Ascending aorta (tissue), 2 donors: ENCODE measurements around the gene SEL1L2. TPM values are rescaled to one million over a fixed set of nuclear protein-coding genes. Genes with fewer than 3 reads are reported as not detected.

Source experiments
- DNase-seq, 2 donors: peaks; one replicate each; pipeline ENCODE4 v3.0.0-alpha.2; 2019; ENCODE audit warnings: low spot score in 2 of 2
- H3K27ac ChIP-seq, 2 donors: fragments of 200-600 bp; sonication (generic); one replicate each; pipeline ENCODE4 v1.5.1; 2016 to 2017; ENCODE audit warnings: mild to moderate bottlenecking in 1 of 2
- H3K27me3 ChIP-seq: fragments of 200-600 bp; sonication (generic); one replicate; pipeline ENCODE4 v1.5.1; 2017
- H3K36me3 ChIP-seq, 2 donors: fragments of 200-600 bp; sonication (generic); one replicate each; pipeline ENCODE4 v1.5.1; 2016
- H3K4me1 ChIP-seq, 2 donors: fragments of 200-600 bp; sonication (generic); one replicate each; pipeline ENCODE4 v1.5.1; 2016 to 2017; ENCODE audit warnings: mild to moderate bottlenecking in 1 of 2
- H3K4me3 ChIP-seq, 2 donors: fragments of 200-600 bp; sonication (generic); one replicate each; pipeline ENCODE4 v1.5.1; 2016 to 2017; ENCODE audit warnings: mild to moderate bottlenecking in 1 of 2
- H3K9me3 ChIP-seq, 2 donors: fragments of 200-600 bp; sonication (generic); one replicate each; pipeline ENCODE4 v1.5.1; 2016
- CTCF ChIP-seq, 3 experiments: fragments of 200-600 bp in 2 of 3; fragments of 450-650 bp in 1 of 3; sonication (generic) in 2 of 3; IDR thresholded peaks; one replicate each; pipeline ENCODE4 v1.5.1; 2016 to 2019; ENCODE audit warnings: antibody characterized with exemption in 3 of 3, mild to moderate bottlenecking in 1 of 3, moderate library complexity in 1 of 3
- intact Hi-C: fragments of 100-400 bp; cut with DNase I; formaldehyde crosslinking; loops from one replicate; pipeline ENCODE4 v1.15.1; 2023
- total RNA-seq: library from RNA; depleted of rRNA; stranded (reverse); fragments of >200 nt; gene quantifications from one replicate; pipeline ENCODE4 v1.1.0, GENCODE V29; 2016

SEL1L2 gene
- total RNA-seq: not detected

GRCh38 chr20:13990465-13990864 is at the start of gene SEL1L2:
Gene SEL1L2 (minus strand): TSS chr20:13990614. CDS start chr20:13990534, 80 bp downstream.
- intact Hi-C loops: no loop called here
- Histone ChIP-seq H3K27ac (no peak within 1 kb of the TSS), H3K27me3 (no peaks in the 10 kb centered on the region), H3K4me1 (no peaks in the 10 kb centered on the region), H3K4me3 (no peak within 1 kb of the TSS), H3K36me3 (no peaks in the 10 kb centered on the region), H3K9me3 (peaks cover 4 to 21% of the 10 kb centered on the region in 2 donors)
- DNase-seq: no peak
- TF ChIP-seq CTCF (IDR thresholded peaks at IDR 0.05): no peak

- H3K4me3 ChIP-seq: no peak overlapping the region
- no peak overlapping the region for H3K27ac ChIP-seq
- DNase-seq: no peak
- H3K9me3 ChIP-seq: no peaks in the 10 kb centered on the region
- intact Hi-C loops: no loop called here
- no peak for TF ChIP-seq CTCF (IDR thresholded peaks at IDR 0.05)
- no peaks in the 10 kb centered on the region for H3K36me3 ChIP-seq
- no peaks in the 10 kb centered on the region for H3K4me1 ChIP-seq
- no peaks in the 10 kb centered on the region for H3K27me3 ChIP-seq
Observed at GRCh38 chr20:14036567-14036966, 46.2 kb upstream of the SEL1L2 start.

- intact Hi-C loops: no loop called here
- no peaks in the 10 kb centered on the region for H3K4me1 ChIP-seq
- no peaks in the 10 kb centered on the region for H3K36me3 ChIP-seq
- no peaks in the 10 kb centered on the region for H3K9me3 ChIP-seq
- TF ChIP-seq CTCF (IDR thresholded peaks at IDR 0.05): no peak
- no peaks in the 10 kb centered on the region for H3K27me3 ChIP-seq
- no peak overlapping the region for H3K27ac ChIP-seq
- no peak for DNase-seq
- H3K4me3 ChIP-seq: no peak overlapping the region
Observed at GRCh38 chr20:14033310-14033709, 42.9 kb upstream of the SEL1L2 start.

GRCh38 chr20:14030991-14031390 is 40.6 kb upstream of the SEL1L2 start:
- H3K27ac ChIP-seq: no peak overlapping the region
- TF ChIP-seq CTCF (IDR thresholded peaks at IDR 0.05): no peak
- intact Hi-C loops: no loop called here
- no peaks in the 10 kb centered on the region for H3K4me1 ChIP-seq
- no peaks in the 10 kb centered on the region for H3K9me3 ChIP-seq
- no peak overlapping the region for H3K4me3 ChIP-seq
- DNase-seq: no peak
- H3K36me3 ChIP-seq: no peaks in the 10 kb centered on the region
- no peaks in the 10 kb centered on the region for H3K27me3 ChIP-seq

- Histone ChIP-seq H3K27ac (no peak overlapping the region), H3K27me3 (no peaks in the 10 kb centered on the region), H3K4me3 (no peak overlapping the region), H3K9me3 (peaks cover 0 to 32% of the 10 kb centered on the region in 2 donors), H3K36me3 (no peaks in the 10 kb centered on the region), H3K4me1 (no peaks in the 10 kb centered on the region)
- no peak for DNase-seq
- intact Hi-C loops: no loop called here
- TF ChIP-seq CTCF (IDR thresholded peaks at IDR 0.05): no peak
Observed at GRCh38 chr20:14012671-14013070, 22.3 kb upstream of the SEL1L2 start.

- no peak for DNase-seq
- Histone ChIP-seq H3K4me1 (no peaks in the 10 kb centered on the region), H3K27ac (no peak overlapping the region), H3K4me3 (no peak overlapping the region), H3K27me3 (no peaks in the 10 kb centered on the region), H3K36me3 (no peaks in the 10 kb centered on the region), H3K9me3 (peaks cover 0 to 11% of the 10 kb centered on the region in 2 donors)
- intact Hi-C loops: no loop called here
- TF ChIP-seq CTCF (IDR thresholded peaks at IDR 0.05): no peak
Observed at GRCh38 chr20:14009208-14009607, 18.8 kb upstream of the SEL1L2 start.
